Neural cell (in vitro differentiated cells): Measurements from ENCODE around the gene HOGA1. TPM values are rescaled to one million over a fixed set of nuclear protein-coding genes. Genes with fewer than 3 reads are reported as not detected.

Experiments
- H2AFZ ChIP-seq: fragments of 200-600, 300-800 bp; sonication (generic), shearing (Covaris generic); 2 replicates; pipeline ENCODE4 v1.6.0; 2014; ENCODE audit warnings: low read depth, mild to moderate bottlenecking, antibody characterized with exemption, low read length, moderate library complexity
- H3F3A ChIP-seq: fragments of 200-600 bp; shearing (Covaris generic); 2 replicates; pipeline ENCODE4 v1.6.1; 2016; ENCODE audit warnings: mild to moderate bottlenecking, moderate library complexity, mixed read lengths, antibody characterized with exemption, low read length; ENCODE audit not compliant: insufficient read depth, poor library complexity, severe bottlenecking
- H3K27ac ChIP-seq: fragments of 200-600, 300-800 bp; sonication (generic), shearing (Covaris generic); 2 replicates; pipeline ENCODE4 v1.5.1; 2014; ENCODE audit warnings: mild to moderate bottlenecking, low read length, moderate library complexity
- H3K27me3 ChIP-seq: fragments of 300-800, 200-600 bp; sonication (generic), shearing (Covaris generic); 2 replicates; pipeline ENCODE4 v1.6.0; 2014; ENCODE audit warnings: mild to moderate bottlenecking, low read depth, low read length, moderate library complexity; ENCODE audit not compliant: insufficient read depth
- H3K36me3 ChIP-seq: fragments of 300-800, 200-600 bp; sonication (generic), shearing (Covaris generic); 2 replicates; pipeline ENCODE4 v1.5.1; 2014; ENCODE audit warnings: mild to moderate bottlenecking, antibody characterized with exemption, low read length, moderate library complexity; ENCODE audit not compliant: insufficient read depth
- H3K4me2 ChIP-seq: fragments of 300-800, 200-600 bp; sonication (generic), shearing (Covaris generic); 2 replicates; pipeline ENCODE4 v1.6.0; 2014; ENCODE audit warnings: mild to moderate bottlenecking, low read length
- H3K4me3 ChIP-seq: fragments of 300-800, 200-600 bp; sonication (generic), shearing (Covaris generic); 2 replicates; pipeline ENCODE4 v1.5.1; 2014; ENCODE audit warnings: mild to moderate bottlenecking, low read length, moderate library complexity
- H3K79me2 ChIP-seq: fragments of 200-600 bp; shearing (Covaris generic); replicated peaks from 2 replicates; pipeline ENCODE4 v1.6.0; 2014; ENCODE audit warnings: mild to moderate bottlenecking, low read length, moderate library complexity; ENCODE audit not compliant: insufficient read depth
- H3K9ac ChIP-seq: fragments of 300-800, 200-600 bp; sonication (generic), shearing (Covaris generic); 2 replicates; pipeline ENCODE4 v1.6.1; 2016; ENCODE audit warnings: mild to moderate bottlenecking, low read length, mixed read lengths
- H3K9me2 ChIP-seq: fragments of 200-600 bp; shearing (Covaris generic); 2 replicates; pipeline ENCODE4 v1.6.1; 2016; ENCODE audit warnings: mild to moderate bottlenecking, low read length, mixed read lengths; ENCODE audit not compliant: insufficient read depth
- H3K9me3 ChIP-seq: fragments of 200-600, 300-800 bp; sonication (generic), shearing (Covaris generic); 2 replicates; pipeline ENCODE4 v1.6.1; 2016; ENCODE audit warnings: mild to moderate bottlenecking, mixed run types, low read length, moderate library complexity, mixed read lengths
- H4K20me1 ChIP-seq: fragments of 200-600 bp; shearing (Covaris generic); 2 replicates; pipeline ENCODE4 v1.6.1; 2016; ENCODE audit warnings: mild to moderate bottlenecking, mixed run types; ENCODE audit not compliant: insufficient read depth
- CTCF ChIP-seq: fragments of 450-650 bp; IDR thresholded peaks from 2 replicates; pipeline ENCODE4 v1.5.1; 2014; ENCODE audit warnings: antibody characterized with exemption, mild to moderate bottlenecking, moderate library complexity; ENCODE audit not compliant: poor library complexity, severe bottlenecking
- EP300 ChIP-seq: fragments of 450-650 bp; conservative IDR thresholded peaks from 2 replicates; pipeline ENCODE4 v1.6.1; 2014; ENCODE audit warnings: antibody characterized with exemption, mild to moderate bottlenecking, moderate library complexity; ENCODE audit not compliant: poor library complexity, severe bottlenecking
- EZH2 ChIP-seq: fragments of 200-600, 300-800 bp; shearing (Covaris generic), sonication (generic); IDR thresholded peaks from 2 replicates; pipeline ENCODE4 v1.6.1; 2014; ENCODE audit warnings: antibody characterized with exemption, low read length, borderline replicate concordance, mild to moderate bottlenecking; ENCODE audit not compliant: insufficient read depth, poor library complexity, severe bottlenecking
- MXI1 ChIP-seq: fragments of 450-650 bp; conservative IDR thresholded peaks from 2 replicates; pipeline ENCODE4 v1.6.1; 2014; ENCODE audit warnings: antibody characterized with exemption, mild to moderate bottlenecking; ENCODE audit not compliant: poor library complexity, severe bottlenecking
- POLR2AphosphoS5 ChIP-seq: IDR thresholded peaks from 2 replicates; pipeline ENCODE4 v1.6.1; 2012
- RAD21 ChIP-seq: fragments of 450-650 bp; conservative IDR thresholded peaks from 2 replicates; pipeline ENCODE4 v1.6.1; 2014; ENCODE audit warnings: antibody characterized with exemption, mild to moderate bottlenecking, moderate library complexity
- REST ChIP-seq: IDR thresholded peaks from 2 replicates; pipeline ENCODE4 v1.6.1; 2012; ENCODE audit warnings: borderline replicate concordance
- SMC3 ChIP-seq: fragments of 450-650 bp; conservative IDR thresholded peaks from 2 replicates; pipeline ENCODE4 v1.6.1; 2014; ENCODE audit warnings: antibody characterized with exemption, mild to moderate bottlenecking, moderate library complexity; ENCODE audit not compliant: poor library complexity
- TAF1 ChIP-seq: IDR thresholded peaks from 2 replicates; pipeline ENCODE4 v1.6.1; 2012; ENCODE audit warnings: low read depth
- polyA plus RNA-seq: library from polyadenylated mRNA; depleted of rRNA; stranded (reverse); fragments of >200 nt; gene quantifications from 2 replicates; pipeline ENCODE4 v1.2.3, GENCODE V29; 2014

HOGA1 gene
- polyA plus RNA-seq, 1 donor from 2014 or later, result not detected

- Histone ChIP-seq H3F3A (no peaks in the 10 kb centered on the region), H3K9me3 (no peaks in the 10 kb centered on the region), H3K9ac (no peak overlapping the region), H3K4me3 (no peak overlapping the region), H3K27ac (no peak overlapping the region), H3K9me2 (no peaks in the 10 kb centered on the region), H3K4me2 (no peak overlapping the region), H4K20me1 (no peaks in the 10 kb centered on the region), H3K27me3 (no peaks in the 10 kb centered on the region), H3K79me2 (no peaks in the 10 kb centered on the region), H2AFZ (no peak overlapping the region), H3K36me3 (no peaks in the 10 kb centered on the region)
- TF ChIP-seq POLR2AphosphoS5 (no peak), MXI1 (no peak), TAF1 (no peak), RAD21 (no peak), SMC3 (no peak), EZH2 (no peak), EP300 (no peak)
Measured at GRCh38 chr10:97564776-97565175, 19.4 kb upstream of the HOGA1 start.

- no peaks in the 10 kb centered on the region for H3K9me3 ChIP-seq
- H3K4me2 ChIP-seq, result no peak overlapping the region
- H2AFZ ChIP-seq, result no peak overlapping the region
- no peak overlapping the region for H3K27ac ChIP-seq
- H3K36me3 ChIP-seq, result no peaks in the 10 kb centered on the region
- H4K20me1 ChIP-seq, result no peaks in the 10 kb centered on the region
- H3K79me2 ChIP-seq, result no peaks in the 10 kb centered on the region
- H3K4me3 ChIP-seq, result no peak overlapping the region
- no peak overlapping the region for H3K9ac ChIP-seq
- no peaks in the 10 kb centered on the region for H3K27me3 ChIP-seq
- H3F3A ChIP-seq, result no peaks in the 10 kb centered on the region
- TF ChIP-seq MXI1 (no peak), TAF1 (no peak), POLR2AphosphoS5 (no peak), CTCF (no peak), EP300 (no peak), REST (no peak), EZH2 (no peak), SMC3 (no peak), RAD21 (no peak)
- H3K9me2 ChIP-seq, result no peaks in the 10 kb centered on the region
Measured at GRCh38 chr10:97566336-97566996, 17.7 kb upstream of the HOGA1 start.
